ENCODE measurements around the gene TSKU. TPM values are rescaled to one million over a fixed set of nuclear protein-coding genes. Genes with fewer than 3 reads are reported as not detected.

TSKU gene
- total and polyA plus RNA-seq, 9 of the 15 experiments (the other 6 are each of a cell fraction or from before 2014, with no cell fraction given), result 0.60 to 11.9 (median 8.4) TPM

GRCh38 chr11:76822406-76822805 lies 39.2 kb downstream of the TSKU start (continued):
- TF ChIP-seq YY1 (IDR thresholded peaks at IDR 0.05; ENCODE audit: borderline replicate concordance in 1 of 3, control insufficient read depth in 1 of 3, extremely low read depth in 1 of 3, insufficient read depth in 3 of 3, insufficient read length in 1 of 3, insufficient replicate concordance in 2 of 3, low read depth in 1 of 3, low read length in 2 of 3) (no peak), FOXM1 (IDR thresholded peaks at IDR 0.05; ENCODE audit: low read depth) (0 out of 2 replicates have a peak, but pooled peaks have one; percentile 12), FOXM1 (CRISPR knock-in tag; IDR thresholded peaks at IDR 0.05; ENCODE audit: low read depth) (no peak), MAFF (IDR thresholded peaks at IDR 0.05; ENCODE audit: low read length) (no peak), KAT2B (IDR thresholded peaks at IDR 0.05; ENCODE audit: low read depth, low read length) (no peak), BRD9 (IDR thresholded peaks at IDR 0.05; ENCODE audit: low read depth, partially characterized antibody) (peak; percentile 38), ZNF696 (CRISPR knock-in tag; conservative IDR thresholded peaks at IDR 0.05) (no peak), ZNF445 (CRISPR knock-in tag; IDR thresholded peaks at IDR 0.05; ENCODE audit: low read depth) (no peak), ATF3 (IDR thresholded peaks at IDR 0.05) (peak; percentile 77), ATF3 (CRISPR knock-in tag; conservative IDR thresholded peaks at IDR 0.05) (no peak), MLLT1 (IDR thresholded peaks at IDR 0.05) (peak in 1 of 2 experiments; percentile 87; a peak in 2 of 4 replicates), BCLAF1 (IDR thresholded peaks at IDR 0.05; ENCODE audit: borderline replicate concordance in 1 of 2, control insufficient read depth in 1 of 2, low read depth in 2 of 2, low read length in 1 of 2) (no peak), ZC3H4 (CRISPR knock-in tag; IDR thresholded peaks at IDR 0.05; ENCODE audit: borderline replicate concordance) (no peak), ZNF121 (CRISPR knock-in tag; conservative IDR thresholded peaks at IDR 0.05) (no peak), ZNF586 (CRISPR knock-in tag; conservative IDR thresholded peaks at IDR 0.05) (no peak), SMAD3 (CRISPR knock-in tag; conservative IDR thresholded peaks at IDR 0.05) (no peak), ZNF24 (IDR thresholded peaks at IDR 0.05) (peak; percentile 61), KHSRP (IDR thresholded peaks at IDR 0.05) (no peak), NCOA4 (IDR thresholded peaks at IDR 0.05; ENCODE audit: partially characterized antibody) (no peak), SIN3A (IDR thresholded peaks at IDR 0.05; ENCODE audit: borderline replicate concordance in 2 of 2, control insufficient read depth in 1 of 2, low read depth in 2 of 2, low read length in 2 of 2) (no peak)
- TF ChIP-seq, protein P1, sequence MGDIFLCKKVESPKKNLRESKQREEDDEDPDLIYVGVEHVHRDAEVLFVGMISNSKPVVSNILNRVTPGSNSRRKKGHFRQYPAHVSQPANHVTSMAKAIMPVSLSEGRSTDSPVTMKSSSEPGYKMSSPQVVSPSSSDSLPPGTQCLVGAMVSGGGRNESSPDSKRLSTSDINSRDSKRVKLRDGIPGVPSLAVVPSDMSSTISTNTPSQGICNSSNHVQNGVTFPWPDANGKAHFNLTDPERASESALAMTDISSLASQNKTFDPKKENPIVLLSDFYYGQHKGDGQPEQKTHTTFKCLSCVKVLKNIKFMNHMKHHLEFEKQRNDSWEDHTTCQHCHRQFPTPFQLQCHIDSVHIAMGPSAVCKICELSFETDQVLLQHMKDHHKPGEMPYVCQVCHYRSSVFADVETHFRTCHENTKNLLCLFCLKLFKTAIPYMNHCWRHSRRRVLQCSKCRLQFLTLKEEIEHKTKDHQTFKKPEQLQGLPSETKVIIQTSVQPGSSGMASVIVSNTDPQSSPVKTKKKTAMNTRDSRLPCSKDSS (IDR thresholded peaks at IDR 0.05; ENCODE audit: low read depth, partially characterized antibody), result no peak

Measured in K562 (cell line).